Parathyroid adenoma (tissue), 2 donors: ENCODE measurements around the gene C9orf43.

Experiments used
- H2AFZ ChIP-seq: fragments of 300-600 bp; sonication (generic); one replicate; pipeline ENCODE4 v1.7.0; 2017; ENCODE audit warnings: antibody characterized with exemption, mild to moderate bottlenecking
- H3K27ac ChIP-seq: fragments of 300-600 bp; sonication (generic); one replicate; pipeline ENCODE4 v1.7.0; 2017
- H3K27me3 ChIP-seq: fragments of 300-600 bp; sonication (generic); one replicate; pipeline ENCODE4 v1.7.0; 2017; ENCODE audit warnings: low read length; ENCODE audit not compliant: control insufficient read depth, insufficient read depth
- H3K36me3 ChIP-seq: fragments of 300-600 bp; sonication (generic); one replicate; pipeline ENCODE4 v1.7.0; 2017; ENCODE audit warnings: low read length; ENCODE audit not compliant: control insufficient read depth, insufficient read depth
- H3K4me1 ChIP-seq: fragments of 300-600 bp; sonication (generic); one replicate; pipeline ENCODE4 v1.7.0; 2017; ENCODE audit warnings: control low read depth
- H3K4me2 ChIP-seq: fragments of 300-600 bp; sonication (generic); one replicate; pipeline ENCODE4 v1.7.0; 2017; ENCODE audit warnings: low read length
- H3K4me3 ChIP-seq: fragments of 300-600 bp; sonication (generic); one replicate; pipeline ENCODE4 v1.7.0; 2017; ENCODE audit warnings: low read depth, low read length
- H3K79me2 ChIP-seq: fragments of 300-600 bp; sonication (generic); one replicate; pipeline ENCODE4 v1.7.0; 2017; ENCODE audit warnings: control low read depth
- H3K9ac ChIP-seq: fragments of 300-600 bp; sonication (generic); one replicate; pipeline ENCODE4 v1.7.0; 2017; ENCODE audit warnings: mild to moderate bottlenecking
- H3K9me3 ChIP-seq: fragments of 300-600 bp; sonication (generic); one replicate; pipeline ENCODE4 v1.7.0; 2017; ENCODE audit warnings: low read length; ENCODE audit not compliant: control insufficient read depth
- TF ChIP-seq, protein P1 (sequence below): fragments of 300-600 bp; sonication (generic); IDR thresholded peaks from one replicate; pipeline ENCODE4 v1.7.0; 2017; ENCODE audit warnings: antibody characterized with exemption, mild to moderate bottlenecking
- donor health status: primary hyperparathyroidism.

The C9orf43 gene

DNA sequence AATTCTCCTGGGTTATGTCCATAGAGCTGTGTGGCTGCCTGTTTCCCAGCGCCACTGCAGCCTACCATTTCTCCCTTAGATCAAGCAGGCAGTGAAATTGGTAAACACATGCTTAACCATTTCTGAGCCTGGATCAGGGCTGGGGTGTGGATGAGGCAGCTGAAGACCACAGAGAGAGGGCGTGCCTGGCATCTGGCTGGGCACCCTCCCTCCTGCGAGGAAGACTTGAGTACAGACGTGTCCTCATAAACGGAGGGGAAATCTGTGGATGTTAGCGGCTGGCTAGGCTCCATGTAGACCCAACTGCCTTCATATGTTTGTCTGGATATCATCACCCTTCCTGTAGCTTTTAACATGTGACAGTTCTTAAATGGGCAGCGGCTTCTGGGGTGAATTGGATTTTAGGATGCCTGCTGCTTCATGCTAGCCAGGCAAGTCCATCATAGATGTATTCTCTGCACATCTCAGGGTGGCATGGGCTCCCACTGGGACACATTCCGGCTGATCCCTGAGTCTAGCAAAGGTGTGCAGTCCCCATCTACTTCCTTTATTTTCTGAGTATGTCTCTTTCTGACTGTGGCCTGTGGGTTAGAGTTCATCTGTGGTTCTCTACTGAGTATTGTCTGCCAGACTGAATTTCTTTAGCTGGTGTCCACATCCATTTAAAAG, 63.9 kb downstream of the C9orf43 start:
- H3K9me3 ChIP-seq, result no peaks in the 10 kb centered on the region
- H3K4me2 ChIP-seq, result no peak overlapping the region
- no peaks in the 10 kb centered on the region for H3K27me3 ChIP-seq
- H3K9ac ChIP-seq, result no peak overlapping the region
- H3K79me2 ChIP-seq, result no peaks in the 10 kb centered on the region
- TF ChIP-seq, protein P1, sequence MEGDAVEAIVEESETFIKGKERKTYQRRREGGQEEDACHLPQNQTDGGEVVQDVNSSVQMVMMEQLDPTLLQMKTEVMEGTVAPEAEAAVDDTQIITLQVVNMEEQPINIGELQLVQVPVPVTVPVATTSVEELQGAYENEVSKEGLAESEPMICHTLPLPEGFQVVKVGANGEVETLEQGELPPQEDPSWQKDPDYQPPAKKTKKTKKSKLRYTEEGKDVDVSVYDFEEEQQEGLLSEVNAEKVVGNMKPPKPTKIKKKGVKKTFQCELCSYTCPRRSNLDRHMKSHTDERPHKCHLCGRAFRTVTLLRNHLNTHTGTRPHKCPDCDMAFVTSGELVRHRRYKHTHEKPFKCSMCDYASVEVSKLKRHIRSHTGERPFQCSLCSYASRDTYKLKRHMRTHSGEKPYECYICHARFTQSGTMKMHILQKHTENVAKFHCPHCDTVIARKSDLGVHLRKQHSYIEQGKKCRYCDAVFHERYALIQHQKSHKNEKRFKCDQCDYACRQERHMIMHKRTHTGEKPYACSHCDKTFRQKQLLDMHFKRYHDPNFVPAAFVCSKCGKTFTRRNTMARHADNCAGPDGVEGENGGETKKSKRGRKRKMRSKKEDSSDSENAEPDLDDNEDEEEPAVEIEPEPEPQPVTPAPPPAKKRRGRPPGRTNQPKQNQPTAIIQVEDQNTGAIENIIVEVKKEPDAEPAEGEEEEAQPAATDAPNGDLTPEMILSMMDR, result no peak
- H3K27ac ChIP-seq, result no peak overlapping the region
- no peaks in the 10 kb centered on the region for H3K36me3 ChIP-seq
- no peak overlapping the region for H3K4me3 ChIP-seq
- no peak overlapping the region for H2AFZ ChIP-seq
- no peaks in the 10 kb centered on the region for H3K4me1 ChIP-seq

DNA sequence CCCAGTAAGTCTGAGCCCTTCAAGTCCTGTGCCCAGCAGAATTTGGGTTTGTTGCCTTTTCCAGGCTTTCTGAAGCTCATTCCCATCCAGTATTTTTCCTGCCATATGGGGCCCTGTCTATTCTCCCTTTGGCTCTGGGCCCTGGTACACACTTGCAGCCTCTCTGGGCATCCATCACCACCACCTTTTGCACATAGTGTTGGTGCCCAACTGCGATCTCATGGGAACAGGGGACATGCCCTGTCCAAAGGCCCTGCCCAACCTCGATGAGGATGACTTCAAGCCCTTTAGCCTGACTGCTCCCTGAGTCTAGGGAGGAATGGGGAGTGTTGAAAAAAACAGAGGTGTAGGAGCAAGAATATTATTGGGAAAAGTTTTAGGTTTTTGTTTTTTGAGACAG, 64.5 kb downstream of the C9orf43 start:
- no peak overlapping the region for H3K9ac ChIP-seq
- no peaks in the 10 kb centered on the region for H3K27me3 ChIP-seq
- H3K4me1 ChIP-seq, result no peaks in the 10 kb centered on the region
- TF ChIP-seq, protein P1, result no peak
- H3K9me3 ChIP-seq, result no peaks in the 10 kb centered on the region
- H2AFZ ChIP-seq, result no peak overlapping the region
- no peak overlapping the region for H3K4me3 ChIP-seq
- no peaks in the 10 kb centered on the region for H3K36me3 ChIP-seq
- H3K4me2 ChIP-seq, result no peak overlapping the region
- H3K27ac ChIP-seq, result no peak overlapping the region
- H3K79me2 ChIP-seq, result no peaks in the 10 kb centered on the region

DNA sequence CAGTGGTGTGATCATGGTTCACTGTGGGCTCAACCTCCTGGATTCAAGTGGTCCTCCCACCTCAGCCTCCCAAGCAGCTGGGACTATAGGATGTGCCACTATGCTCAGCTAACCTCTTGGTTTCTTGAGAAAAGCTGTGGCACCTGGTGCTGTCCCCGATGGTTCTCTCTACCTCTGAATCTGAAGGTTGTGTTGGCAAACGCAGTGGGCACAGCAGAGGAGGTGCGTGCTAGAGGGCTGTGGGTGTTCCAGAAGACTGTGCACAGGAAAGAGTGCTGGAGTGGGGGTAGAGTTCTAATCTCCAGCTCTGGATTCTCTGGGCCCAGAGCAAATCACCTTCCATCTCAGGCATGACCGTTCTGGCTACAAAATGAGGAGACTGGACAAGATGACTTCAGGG, 65.4 kb downstream of the C9orf43 start:
- H3K9ac ChIP-seq, result no peak overlapping the region

DNA sequence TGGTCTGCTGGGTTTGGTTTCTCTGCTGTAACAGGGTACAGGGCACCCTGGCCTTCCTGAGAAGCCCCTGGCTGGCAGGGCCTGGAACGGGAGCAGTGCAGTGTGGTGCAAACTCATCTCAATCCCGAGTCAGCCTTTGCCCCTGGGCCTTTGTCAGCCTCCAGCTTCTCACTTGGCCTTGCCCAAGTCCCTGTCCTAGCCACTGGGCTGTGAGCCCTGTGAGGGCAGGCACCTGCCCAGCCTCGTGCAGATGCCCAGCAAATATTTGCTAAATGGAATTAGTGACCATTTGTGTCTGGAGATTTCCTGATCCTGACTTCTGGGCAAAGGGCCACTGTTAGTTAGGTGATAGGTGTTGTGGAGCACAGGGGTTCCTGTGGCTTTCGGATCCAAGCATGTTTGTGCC, 66.0 kb downstream of the C9orf43 start:
- TF ChIP-seq, protein P1, result no peak
- no peaks in the 10 kb centered on the region for H3K4me1 ChIP-seq

More for the DNA sequence above, 65.4 kb downstream of the C9orf43 start:
- H2AFZ ChIP-seq, result no peak overlapping the region
- no peak overlapping the region for H3K4me2 ChIP-seq
- H3K9me3 ChIP-seq, result no peaks in the 10 kb centered on the region
- no peak overlapping the region for H3K27ac ChIP-seq
- H3K79me2 ChIP-seq, result no peaks in the 10 kb centered on the region
- no peak overlapping the region for H3K4me3 ChIP-seq
- no peaks in the 10 kb centered on the region for H3K27me3 ChIP-seq
- H3K4me1 ChIP-seq, result no peaks in the 10 kb centered on the region
- TF ChIP-seq, protein P1, result no peak
- no peaks in the 10 kb centered on the region for H3K36me3 ChIP-seq

DNA sequence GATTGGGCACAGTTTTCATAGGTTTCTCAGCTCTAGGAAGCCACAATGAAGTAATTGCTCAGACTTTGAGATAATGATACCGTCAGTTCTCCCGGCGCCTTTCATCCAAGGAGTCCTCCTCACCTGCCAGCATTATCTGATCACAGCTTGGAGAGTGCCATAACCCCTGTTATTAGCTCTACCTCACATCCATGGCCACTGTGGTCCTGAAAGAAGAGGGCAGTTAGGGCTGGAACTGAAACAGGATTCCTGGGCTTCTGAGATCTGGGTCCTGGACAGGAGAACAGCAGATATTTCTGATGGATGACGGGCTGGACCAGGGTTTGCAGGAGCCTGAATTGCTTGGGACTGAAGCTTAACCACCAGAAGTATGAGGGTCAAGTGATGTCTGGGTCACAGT, 66.5 kb downstream of the C9orf43 start:
- Histone ChIP-seq H3K36me3 (no peaks in the 10 kb centered on the region), H2AFZ (no peak overlapping the region), H3K9me3 (no peaks in the 10 kb centered on the region), H3K79me2 (no peaks in the 10 kb centered on the region), H3K4me3 (no peak overlapping the region), H3K9ac (no peak overlapping the region), H3K27ac (no peak overlapping the region), H3K27me3 (no peaks in the 10 kb centered on the region), H3K4me1 (no peaks in the 10 kb centered on the region), H3K4me2 (no peak overlapping the region)
- TF ChIP-seq, protein P1, result no peak

More for the DNA sequence above, 66.0 kb downstream of the C9orf43 start:
- Histone ChIP-seq H3K27ac (no peak overlapping the region), H3K36me3 (no peaks in the 10 kb centered on the region), H3K9me3 (no peaks in the 10 kb centered on the region), H3K4me3 (no peak overlapping the region), H3K9ac (no peak overlapping the region), H2AFZ (no peak overlapping the region), H3K4me2 (no peak overlapping the region), H3K79me2 (no peaks in the 10 kb centered on the region), H3K27me3 (no peaks in the 10 kb centered on the region)
